ENCODE results near the gene IGSF22. TPM values are rescaled to one million over a fixed set of nuclear protein-coding genes. Genes with fewer than 3 reads are reported as not detected.

IGSF22 gene
- total RNA-seq, 2 donors from 2014 or later = 0.81 to 2.0 TPM

DNA sequence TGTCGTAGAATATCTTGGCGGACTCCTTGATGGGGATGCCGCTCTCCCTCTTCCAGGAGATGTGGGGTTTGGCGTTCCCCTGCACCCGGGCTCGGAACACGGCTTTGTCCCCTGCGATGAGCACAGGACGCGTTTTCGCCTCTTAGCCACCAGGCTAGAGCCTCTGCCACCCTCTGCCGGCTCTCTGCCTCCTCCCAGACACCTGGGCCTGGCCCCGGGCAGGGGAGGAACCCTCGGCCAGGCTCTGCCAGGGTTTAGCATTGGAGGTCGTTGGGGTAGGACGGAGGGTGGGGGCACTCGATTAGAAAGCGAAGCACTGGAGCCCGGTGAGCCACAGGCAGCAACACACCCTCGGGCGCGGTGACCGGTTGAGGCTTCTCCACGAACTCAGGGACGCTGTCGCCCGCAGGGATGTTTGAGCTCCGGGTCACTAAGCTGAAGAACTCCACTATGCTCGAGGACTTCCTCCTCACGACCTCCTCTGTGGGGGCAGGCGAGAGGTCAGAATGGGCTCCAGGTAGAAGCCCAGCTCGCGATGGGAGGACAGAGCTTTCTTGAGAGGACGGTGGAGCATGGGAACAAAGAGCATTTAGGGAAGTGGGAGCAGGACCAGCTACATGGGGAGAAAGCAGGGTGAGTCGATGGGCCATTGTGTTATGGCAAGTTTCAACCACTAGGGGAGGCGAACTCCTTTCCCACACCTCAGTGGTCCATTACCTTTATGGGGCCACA, 4.3 kb downstream of the IGSF22 start:
- DNase-seq = peak in 1 of 2 donors; percentile 53
- ATAC-seq = peak; percentile 72
- intact Hi-C loops (cut with DNase I, micrococcal nuclease) = no loop called here

DNA sequence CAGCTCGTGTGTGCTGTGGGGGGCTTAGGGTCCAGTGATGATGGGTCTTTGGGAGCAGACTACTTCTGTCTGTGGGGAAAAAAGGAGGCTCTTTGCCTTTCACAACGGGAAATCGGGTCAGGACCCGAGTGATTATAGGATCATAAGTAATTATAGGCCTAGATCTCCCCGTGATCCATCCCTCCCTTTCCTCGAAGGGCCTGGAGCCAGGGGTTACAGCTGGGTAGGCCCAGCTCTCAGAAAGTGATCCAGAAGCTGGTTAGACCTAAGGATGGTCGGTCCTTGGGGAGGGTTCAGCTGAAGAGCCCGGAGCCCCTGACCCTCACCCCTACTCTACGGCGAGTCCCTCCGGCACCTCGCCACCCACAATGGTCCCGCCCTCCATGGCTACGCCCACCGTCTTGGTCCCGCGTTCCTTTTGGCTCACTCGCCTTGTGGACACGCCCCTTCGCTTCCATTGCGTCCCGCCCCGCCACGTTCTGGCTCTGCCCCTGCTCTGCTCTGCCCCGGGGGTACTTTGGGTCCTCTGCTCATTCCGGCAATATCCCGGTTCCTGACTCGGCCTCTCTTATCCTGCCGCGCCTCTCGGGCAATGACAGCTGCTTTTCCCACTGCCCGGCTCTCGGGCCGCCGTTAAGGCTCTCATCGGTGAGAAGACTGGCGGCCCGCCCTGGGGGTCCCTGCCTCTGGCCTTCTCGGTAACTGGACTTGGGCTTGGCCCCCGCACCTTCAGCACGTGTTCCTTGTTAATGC, 5.0 kb downstream of the IGSF22 start:
- intact Hi-C loops (cut with DNase I, micrococcal nuclease) = no loop called here
- ATAC-seq (peak; percentile 91), DNase-seq (peak; percentile 84 to 89)

DNA sequence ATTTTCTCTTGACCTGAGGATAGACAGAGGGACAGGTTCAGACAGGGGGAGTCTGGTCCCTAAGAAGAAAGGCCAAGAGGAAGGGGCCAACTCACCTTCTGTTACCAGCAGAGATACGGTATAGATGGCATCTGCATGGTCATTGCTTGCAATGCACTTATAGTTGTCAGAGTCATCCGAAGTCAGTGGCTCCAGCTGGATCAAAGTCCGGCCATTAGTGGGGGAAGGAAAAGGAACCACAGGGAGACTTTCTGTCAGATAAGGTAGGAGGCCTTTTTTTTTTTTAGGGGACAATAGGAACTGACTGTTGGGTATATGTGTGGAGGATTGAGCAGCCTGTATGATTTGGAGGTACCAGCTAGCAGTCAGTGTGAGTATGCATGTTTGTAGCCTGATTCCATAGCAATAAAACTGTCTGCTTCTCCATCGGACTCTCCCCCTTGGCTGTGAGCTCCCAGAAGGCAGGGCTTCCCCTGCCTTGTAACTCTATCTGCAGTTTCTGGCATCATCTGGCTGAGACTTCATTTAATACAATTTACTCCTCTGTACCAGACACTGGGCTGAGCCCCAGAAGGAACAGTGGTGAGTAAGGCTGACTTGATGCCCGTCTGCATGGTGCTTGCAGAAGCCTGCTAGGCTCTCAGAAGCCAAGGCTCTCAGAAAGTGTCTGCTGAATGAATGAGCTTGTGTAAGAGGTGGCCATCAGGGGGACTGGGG, 5.7 kb downstream of the IGSF22 start:
- intact Hi-C loops (cut with DNase I, micrococcal nuclease) = no loop called here
- no peak for DNase-seq
- no peak for ATAC-seq

DNA sequence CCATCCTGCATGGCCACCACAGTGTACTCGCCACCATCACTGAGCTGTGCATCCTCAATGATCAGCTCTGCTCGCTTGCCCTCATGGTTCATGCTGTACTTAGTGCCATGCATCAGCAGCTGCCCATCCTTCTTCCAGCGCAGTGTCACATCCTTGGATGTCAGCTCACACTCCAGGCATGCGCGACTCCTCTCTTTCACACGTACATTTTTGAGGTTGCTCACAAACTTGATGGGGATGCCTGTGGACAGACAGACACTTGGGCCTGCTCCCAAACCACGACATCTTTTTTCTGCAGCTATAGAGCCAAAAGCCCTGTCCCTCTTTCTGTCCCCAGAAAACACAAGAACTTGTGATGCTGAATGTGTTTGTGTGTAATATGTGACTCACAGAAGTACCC, 10.5 kb downstream of the IGSF22 start:
- intact Hi-C loops (cut with DNase I, micrococcal nuclease) = no loop called here
- no peak for DNase-seq
- no peak for ATAC-seq

DNA sequence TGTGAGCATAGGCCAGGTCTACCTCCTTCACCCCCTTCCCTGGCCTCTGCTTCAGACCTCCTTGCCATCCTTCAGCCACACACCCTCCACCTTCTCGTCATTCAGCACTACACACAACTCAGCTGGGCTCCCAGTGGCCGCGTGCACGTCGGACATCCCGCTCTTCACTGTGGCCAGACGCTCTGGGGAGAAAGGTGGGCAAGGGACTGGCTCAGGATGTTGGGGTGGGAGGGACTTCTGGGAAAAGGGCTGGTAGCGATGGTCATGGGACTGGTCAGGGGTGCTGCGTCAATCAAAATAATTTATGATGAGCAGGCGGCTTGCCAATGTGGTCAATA, 11.6 kb downstream of the IGSF22 start:
- intact Hi-C loops (cut with DNase I, micrococcal nuclease) = no loop called here
- DNase-seq (no peak), ATAC-seq (no peak)

DNA sequence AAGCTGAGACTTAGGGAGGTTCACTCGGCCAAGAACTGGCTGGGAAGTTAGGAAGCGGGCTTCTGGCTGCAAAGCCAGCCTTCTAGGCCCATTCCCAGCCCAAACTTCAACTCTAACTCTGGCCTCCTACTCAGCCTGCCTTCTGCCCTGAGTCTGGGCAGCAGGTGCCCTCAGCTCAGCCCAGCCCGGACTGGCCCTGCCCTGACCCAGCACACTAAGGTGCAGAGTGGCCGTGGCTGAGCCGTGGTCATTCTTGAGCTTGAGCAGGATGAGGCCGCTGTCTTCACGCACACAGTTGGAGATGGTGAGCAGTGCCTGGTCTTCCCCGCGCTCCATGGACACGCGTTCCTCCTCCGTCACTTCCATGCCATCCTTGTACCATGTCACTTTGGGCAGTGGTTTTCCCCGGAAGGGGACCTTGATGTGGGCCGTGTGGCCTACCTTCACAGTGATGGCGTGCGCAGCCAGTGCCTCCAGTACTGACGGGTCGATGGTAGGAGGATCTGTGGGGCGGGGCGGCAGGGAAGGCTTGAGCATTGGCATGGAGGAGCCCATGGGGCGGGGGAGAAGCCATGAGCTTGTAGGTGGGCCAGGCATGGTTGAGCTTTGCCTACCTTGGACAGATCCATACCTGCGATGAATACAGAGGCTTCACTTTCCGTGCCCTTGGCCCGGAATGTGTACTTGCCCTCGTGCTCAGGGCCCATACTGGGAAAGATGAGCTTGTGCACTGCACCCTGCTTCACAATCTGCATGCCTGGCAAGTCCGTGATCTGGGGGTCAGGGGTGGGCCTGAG, 12.1 kb downstream of the IGSF22 start:
- DNase-seq (no peak), ATAC-seq (no peak)

DNA sequence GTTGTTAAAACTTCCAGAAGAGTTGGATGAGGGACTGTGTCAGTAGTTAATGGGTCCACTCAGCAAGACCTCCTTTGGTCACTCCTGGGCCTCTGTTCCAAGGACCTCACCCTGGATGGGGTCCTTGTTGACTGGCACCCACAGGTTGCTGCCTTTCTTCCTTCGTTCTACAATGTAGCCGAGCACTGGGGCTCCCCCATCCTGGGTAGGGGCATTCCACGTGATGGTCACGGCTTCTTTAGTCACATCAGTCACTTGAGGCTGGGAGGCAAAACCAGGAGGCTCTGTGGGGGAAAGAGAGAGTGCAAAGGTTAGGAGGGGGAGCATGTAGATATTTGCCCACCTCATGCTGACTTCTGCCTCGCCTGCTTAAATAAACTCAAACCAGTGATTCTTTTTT, 15.4 kb downstream of the IGSF22 start:
- ATAC-seq (no peak), DNase-seq (no peak)
- intact Hi-C loops (cut with DNase I, micrococcal nuclease) = no loop called here

More for the DNA sequence above, 12.1 kb downstream of the IGSF22 start:
- intact Hi-C loops (cut with DNase I, micrococcal nuclease) = no loop called here

DNA sequence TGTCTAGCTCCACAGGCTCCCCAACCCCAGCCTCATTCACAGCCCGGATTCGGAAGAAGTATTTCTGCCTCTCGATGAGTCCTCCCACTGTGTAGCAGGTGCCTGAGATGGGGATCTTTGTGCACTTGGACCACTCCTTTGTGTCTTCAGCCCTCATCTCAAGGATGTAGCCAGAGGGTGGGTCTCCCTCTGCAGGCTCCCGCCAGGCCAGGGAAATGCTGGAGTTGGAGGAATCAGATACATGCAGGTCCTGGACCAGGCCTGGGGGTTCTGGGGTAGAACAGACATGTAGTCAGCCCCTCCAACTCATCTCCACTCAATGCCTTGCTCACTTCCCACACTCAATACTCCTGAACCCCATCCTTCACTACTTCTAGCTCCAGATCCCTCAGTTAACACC, 16.6 kb downstream of the IGSF22 start:
- ATAC-seq (no peak), DNase-seq (no peak)
- intact Hi-C loops (cut with DNase I, micrococcal nuclease) = no loop called here

DNA sequence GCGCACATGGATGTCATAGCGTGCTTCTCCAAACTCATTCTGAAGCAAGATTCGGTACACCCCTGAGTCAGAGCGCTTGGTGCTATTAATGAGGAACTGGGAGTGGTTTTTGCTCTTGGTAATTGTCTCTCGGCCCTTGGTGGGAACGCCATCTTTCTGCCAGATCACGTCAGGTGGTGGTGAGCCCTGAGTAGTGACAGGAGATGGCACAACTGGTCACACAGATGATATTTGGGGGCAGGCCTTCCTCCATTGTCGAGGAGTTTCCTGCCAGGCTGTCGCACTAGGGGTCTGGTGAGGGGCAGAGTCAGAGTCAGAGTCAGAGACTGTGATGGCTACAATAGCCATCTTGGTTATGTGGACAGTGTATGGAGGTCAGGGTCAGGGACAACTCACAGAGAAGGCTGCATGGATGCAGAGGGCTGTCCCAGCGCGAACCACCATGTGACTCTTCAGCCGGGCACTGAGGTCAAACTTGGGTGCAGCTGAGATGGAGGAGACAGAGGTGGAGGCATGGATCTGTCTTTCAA, 18.1 kb downstream of the IGSF22 start:
- intact Hi-C loops (cut with DNase I, micrococcal nuclease) = no loop called here

DNA sequence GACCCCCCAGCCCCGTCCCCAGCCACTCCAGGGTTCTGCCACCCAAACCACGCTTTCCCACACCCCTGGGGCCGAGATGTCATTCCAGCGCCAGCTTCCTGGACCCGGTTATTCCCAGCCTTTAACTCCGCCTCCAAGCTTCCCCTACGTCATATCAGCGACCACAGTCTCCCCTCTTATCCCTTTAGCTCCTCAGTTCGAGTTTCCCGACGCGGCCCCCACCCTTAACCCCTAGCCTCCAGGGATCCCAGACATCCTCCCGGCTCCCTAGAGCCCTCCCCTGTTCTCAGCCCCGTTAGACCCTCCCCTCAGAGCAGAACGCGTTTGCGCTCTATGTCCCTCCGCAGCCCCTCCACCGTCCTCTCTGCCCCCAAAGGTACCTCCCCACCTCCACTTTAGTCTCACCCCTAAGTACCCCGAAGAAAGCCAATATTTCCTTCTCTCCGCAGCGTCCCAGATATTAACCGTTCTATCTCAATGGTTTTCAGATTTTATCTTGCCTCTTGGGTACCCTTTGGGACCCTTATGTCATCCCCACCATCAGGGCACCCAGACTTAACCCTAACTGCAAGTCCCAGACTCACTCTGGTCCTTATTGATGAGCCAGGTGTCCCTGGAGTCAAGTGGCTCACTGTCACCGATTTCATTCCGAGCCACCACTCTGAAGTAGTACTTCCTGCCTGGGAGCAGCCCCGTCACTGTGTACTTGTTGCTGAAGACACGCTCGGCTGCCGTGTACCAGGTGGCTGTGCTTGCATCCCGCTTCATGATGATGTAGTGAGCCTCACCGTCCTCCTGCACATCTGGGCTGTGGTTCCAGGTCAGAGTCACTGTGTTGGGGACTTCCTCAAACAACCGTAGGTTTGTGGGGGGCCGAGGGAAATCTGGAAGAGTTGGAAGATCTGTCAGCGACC, 19.4 kb downstream of the IGSF22 start:
- intact Hi-C loops (cut with DNase I, micrococcal nuclease) = no loop called here
- DNase-seq (peak; percentile 65 to 75), ATAC-seq (peak; percentile 83)

More for the DNA sequence above, 18.1 kb downstream of the IGSF22 start:
- no peak for DNase-seq
- no peak for ATAC-seq

DNA sequence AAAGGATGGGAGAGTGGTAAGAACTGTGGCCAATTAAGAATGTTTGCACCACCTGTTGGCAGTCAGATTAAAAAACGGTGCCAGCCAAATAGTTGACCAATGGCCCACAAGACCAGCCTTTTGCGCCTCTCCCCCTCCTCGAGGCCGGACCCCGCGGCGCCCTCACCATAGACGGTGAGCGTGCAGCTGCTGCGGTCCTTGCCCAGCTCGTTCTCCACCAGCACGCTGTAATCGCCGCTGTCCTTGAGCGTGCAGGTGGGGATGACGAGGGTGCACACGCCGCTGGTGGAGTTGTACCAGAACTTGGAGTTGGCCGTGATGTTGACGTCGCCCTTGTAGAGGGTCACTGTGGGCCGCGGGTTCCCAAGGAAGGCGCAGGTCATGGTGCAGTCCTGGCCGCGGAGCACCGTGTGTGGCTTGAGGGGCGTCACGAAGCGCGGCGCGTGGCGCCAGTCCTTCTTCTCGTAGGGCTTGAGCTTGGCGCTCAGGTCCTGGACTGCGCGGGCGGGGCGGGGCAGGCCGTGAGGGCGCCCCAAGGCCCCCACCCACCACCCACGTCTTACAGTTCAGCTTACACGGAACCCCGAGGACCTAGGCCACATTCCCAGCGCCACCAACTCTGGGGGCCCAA, 20.2 kb downstream of the IGSF22 start:
- intact Hi-C loops (cut with DNase I, micrococcal nuclease) = no loop called here
- DNase-seq (peak in 1 of 2 donors; percentile 56), ATAC-seq (peak; percentile 67)

DNA sequence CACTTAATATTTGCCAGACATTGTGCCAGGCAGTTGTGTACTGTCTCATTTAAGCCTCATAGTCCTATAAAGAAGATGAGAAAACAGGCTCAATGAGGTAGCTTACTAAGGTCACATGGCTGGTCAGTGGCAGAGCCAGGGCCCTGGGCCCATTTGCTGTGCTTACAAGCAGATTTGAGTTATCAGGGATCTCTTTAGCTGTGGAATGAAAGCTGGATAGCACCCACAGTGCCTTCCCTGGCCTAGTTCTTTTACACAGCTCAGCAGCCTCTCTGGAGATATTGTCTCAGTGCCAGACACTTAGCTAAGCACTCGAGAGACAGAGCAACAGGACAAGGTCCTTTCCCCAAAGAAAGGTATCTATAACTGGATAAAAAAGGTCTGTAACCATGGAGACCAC, 21.3 kb downstream of the IGSF22 start:
- DNase-seq = no peak
- ATAC-seq = no peak
- intact Hi-C loops (cut with DNase I, micrococcal nuclease) = no loop called here

DNA sequence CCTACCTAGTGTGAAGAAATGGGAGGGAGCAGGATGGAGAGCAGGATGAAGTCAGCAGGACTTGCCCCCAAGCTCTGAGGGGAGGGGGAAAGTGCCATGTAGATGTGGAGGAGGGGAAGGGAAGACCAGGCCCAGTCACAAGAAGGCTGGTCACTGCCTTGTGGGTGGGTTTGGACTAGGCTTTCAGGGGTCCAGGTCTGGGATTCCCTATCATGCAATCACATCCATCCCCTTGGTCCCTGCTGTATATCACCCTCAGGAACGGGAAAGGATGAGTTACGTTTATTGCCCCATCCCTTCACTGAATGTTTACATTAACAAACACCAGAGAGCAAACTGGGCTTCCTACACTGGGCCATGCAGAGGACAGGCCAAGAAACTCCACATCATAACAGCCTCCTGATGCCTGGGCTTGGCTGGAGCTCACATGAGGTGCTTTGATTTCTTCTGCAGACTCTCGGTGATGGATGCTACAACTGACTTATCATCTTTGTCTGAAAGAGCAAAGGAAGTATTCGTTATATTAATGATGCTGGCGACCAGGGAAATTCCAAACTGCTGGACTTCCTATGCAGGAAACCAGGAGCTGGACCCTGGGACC, 21.8 kb downstream of the IGSF22 start:
- ATAC-seq (no peak), DNase-seq (no peak)

DNA sequence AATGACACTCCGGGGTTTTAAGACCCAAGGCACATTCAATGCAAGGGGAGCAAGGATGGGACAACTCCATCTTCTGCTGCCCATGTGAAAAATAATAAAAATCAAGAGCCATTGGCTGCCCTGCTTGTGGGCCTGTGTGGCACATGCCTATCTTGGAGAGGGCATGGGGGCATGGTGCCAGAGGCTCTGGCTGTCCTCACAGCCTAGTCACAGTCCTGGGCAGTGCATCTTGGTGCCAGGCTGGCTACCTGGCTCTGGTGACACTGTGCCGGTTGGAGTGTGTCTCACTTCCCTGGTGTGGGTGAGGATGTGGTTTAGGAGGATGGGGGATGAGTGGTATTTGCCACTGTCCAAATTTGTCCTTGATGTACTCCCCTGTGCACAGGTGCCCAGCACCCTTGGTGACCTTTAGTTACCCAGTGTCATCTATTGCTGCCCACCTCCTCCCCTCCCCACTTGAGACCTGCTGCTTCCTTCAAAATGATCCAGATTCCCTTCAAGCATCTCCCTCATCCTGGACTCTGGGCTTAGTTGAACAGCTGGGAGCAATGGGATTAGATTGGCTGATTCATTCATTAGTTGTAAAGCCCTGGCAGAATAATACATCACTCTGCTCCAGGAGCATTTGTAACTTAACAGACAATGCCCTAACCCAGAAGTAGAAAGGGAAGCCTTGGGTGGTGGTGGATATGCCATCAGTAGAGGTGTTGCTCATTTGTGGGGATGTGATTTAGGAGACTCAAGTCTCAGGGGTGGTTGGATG, 22.8 kb downstream of the IGSF22 start:
- DNase-seq = no peak
- intact Hi-C loops (cut with DNase I, micrococcal nuclease) = no loop called here
- ATAC-seq = no peak

More for the DNA sequence above, 21.8 kb downstream of the IGSF22 start:
- intact Hi-C loops (cut with DNase I, micrococcal nuclease) = no loop called here

DNA sequence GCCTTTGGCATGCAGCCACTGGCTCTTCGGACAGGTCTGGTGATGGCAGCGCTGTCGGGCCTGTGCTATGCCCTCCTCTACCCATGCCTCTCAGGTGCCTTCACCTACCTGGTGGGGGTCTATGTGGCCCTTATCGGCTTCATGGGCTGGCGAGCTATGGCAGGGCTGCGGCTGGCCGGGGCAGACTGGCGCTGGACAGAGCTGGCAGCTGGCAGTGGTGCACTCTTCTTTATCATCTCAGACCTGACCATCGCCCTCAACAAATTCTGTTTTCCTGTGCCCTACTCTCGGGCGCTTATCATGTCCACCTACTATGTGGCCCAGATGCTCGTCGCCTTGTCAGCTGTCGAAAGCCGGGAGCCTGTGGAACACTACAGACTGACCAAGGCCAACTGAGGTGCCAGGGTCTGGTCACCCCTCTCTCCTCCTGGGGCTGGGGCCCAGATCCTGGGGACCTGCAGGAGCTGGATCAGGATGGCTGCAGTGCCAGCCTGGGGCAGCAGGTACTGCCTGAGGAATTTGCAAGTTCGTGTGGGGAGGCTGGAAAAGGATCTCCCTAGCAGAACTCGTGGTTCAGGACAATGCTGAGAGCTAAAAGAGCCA, 24.3 kb downstream of the IGSF22 start:
- intact Hi-C loops (cut with DNase I, micrococcal nuclease) = no loop called here
- ATAC-seq (no peak), DNase-seq (no peak)

DNA sequence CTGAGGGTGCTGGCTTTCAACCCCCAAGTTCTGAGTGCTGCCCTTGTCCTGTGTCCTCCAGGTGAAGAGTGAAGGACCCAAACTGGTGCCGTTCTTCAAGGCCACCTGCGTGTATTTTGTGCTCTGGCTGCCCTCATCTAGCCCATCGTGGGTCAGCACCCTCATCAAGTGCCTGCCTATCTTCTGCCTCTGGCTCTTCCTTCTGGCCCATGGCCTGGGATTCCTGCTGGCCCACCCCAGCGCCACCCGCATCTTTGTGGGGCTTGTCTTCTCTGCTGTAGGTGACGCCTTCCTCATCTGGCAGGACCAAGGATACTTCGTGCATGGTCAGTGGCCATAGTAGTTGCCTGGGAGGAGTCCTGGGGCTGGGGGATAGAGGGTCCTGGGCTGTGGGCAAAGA, 25.1 kb downstream of the IGSF22 start:
- no peak for DNase-seq
- ATAC-seq = no peak
- intact Hi-C loops (cut with DNase I, micrococcal nuclease) = no loop called here

All from left colon (tissue), 2 donors.